ENCODE results near the gene USP3. TPM values are rescaled to one million over a fixed set of nuclear protein-coding genes. Genes with fewer than 3 reads are reported as not detected.
A peak's percentile ranks its signal among the peaks of the same experiment; 100 is the strongest.

The USP3 gene
- total and polyA plus RNA-seq, 9 of the 15 experiments (the other 6 are each of a cell fraction or from before 2014, with no cell fraction given): 17.3 to 54.3 (median 34.8) TPM

DNA sequence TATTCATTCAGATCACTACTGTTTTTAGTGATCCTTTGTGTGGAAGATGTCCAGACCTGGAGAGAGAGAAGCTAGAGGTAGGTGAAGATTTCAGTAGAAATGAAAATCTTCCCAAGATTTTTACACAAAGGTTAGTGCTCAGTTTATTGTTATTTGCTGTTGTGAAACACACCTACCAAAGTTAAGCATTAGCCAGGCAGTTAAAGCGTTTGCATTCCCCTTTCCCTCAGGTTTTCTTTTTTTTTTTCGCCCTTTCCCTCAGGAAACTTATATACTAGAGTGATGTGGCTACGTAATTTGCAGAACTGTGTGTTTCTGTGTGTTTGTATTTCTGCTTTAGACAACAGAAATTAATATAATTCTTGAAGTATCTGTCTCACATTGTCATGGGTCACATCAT is 34.5 kb downstream of the USP3 start (continued):
- TF ChIP-seq ZNF696 (CRISPR knock-in tag; conservative IDR thresholded peaks at IDR 0.05) (no peak), ZNF644 (tag; IDR thresholded peaks at IDR 0.05; ENCODE audit: low read depth) (no peak), ZNF280B (CRISPR knock-in tag; IDR thresholded peaks at IDR 0.05) (no peak), TGIF2 (CRISPR knock-in tag; IDR thresholded peaks at IDR 0.05) (no peak), SIX5 (IDR thresholded peaks at IDR 0.05; ENCODE audit: borderline replicate concordance in 1 of 2, insufficient read depth in 1 of 2, low read depth in 1 of 2, low read length in 2 of 2) (no peak), HSF4 (CRISPR knock-in tag; IDR thresholded peaks at IDR 0.05; ENCODE audit: borderline replicate concordance) (no peak), ZNF224 (CRISPR knock-in tag; IDR thresholded peaks at IDR 0.05) (no peak)

- H3K9ac ChIP-seq (ENCODE audit: insufficient read depth in 1 of 2, low read depth in 2 of 2, low read length in 2 of 2): no peak overlapping the region
- DNase-seq (ENCODE audit: extremely low read depth in 1 of 4, low spot score in 3 of 4) (peak in 1 of 4 experiments; percentile 47), ATAC-seq (peak; percentile 42; the same call in 1 of the 3 replicates), FAIRE-seq (no peak)
- peaks cover 27% of the 10 kb centered on the region for H3K36me3 ChIP-seq (ENCODE audit: control insufficient read depth, insufficient read depth, low read length)
- no TSS peak for BruUV-seq (replicated peaks)
- no peak overlapping the region for H3K27ac ChIP-seq (ENCODE audit: extremely low read depth, low read depth, low read length)
- peaks cover 50% of the 10 kb centered on the region for H3K79me2 ChIP-seq (ENCODE audit: control insufficient read depth, insufficient read depth, low read length)
- no peak overlapping the region for H2AFZ ChIP-seq (ENCODE audit: low read depth, low read length)
- POLR2A ChIA-PET: no interaction called here
- no peak overlapping the region for H3K4me2 ChIP-seq (ENCODE audit: insufficient read depth, low read length)
- intact Hi-C loops (cut with micrococcal nuclease): no loop called here
- H4K20me1 ChIP-seq (replicated peaks; ENCODE audit: control insufficient read depth, insufficient read depth, low read length): 0 out of 2 replicates have a peak, but pooled peaks cover 3% of the 10 kb centered on the region
- no peaks in the 10 kb centered on the region for H3K27me3 ChIP-seq (ENCODE audit: control insufficient read depth in 2 of 2, insufficient read depth in 2 of 2, low read length in 2 of 2)
- no peaks in the 10 kb centered on the region for H3K9me3 ChIP-seq (replicated peaks; ENCODE audit: control insufficient read depth, insufficient read depth, low read depth, low read length)
- H3K4me1 ChIP-seq (replicated peaks in 1 of 2; ENCODE audit: control insufficient read depth in 2 of 2, insufficient read depth in 2 of 2, low read length in 2 of 2): peaks cover under 1 to 10% of the 10 kb centered on the region in 2 experiments; a peak in 2 of 5 replicates
- WGBS (ENCODE audit: insufficient coverage, low coverage, missing lambda C conversion rate): 65% methylated on average over 6 of the region's 6 CpGs
- peak; percentile 71 for TF ChIP-seq NFIX (CRISPR knock-in tag; IDR thresholded peaks at IDR 0.05; ENCODE audit: low read depth)
- no peak for TF ChIP-seq ATF7 (IDR thresholded peaks at IDR 0.05)
- peak; percentile 92 for TF ChIP-seq NFIC (IDR thresholded peaks at IDR 0.05)
- in situ Hi-C loops (cut with MboI): no loop called here
- CTCF ChIA-PET (ENCODE audit: low intra/inter-chr PET ratio): no interaction called here
- no peaks in the 10 kb centered on the region for H3K9me1 ChIP-seq (ENCODE audit: control insufficient read depth, insufficient read depth, low read length)
- no peak overlapping the region for H3K4me3 ChIP-seq
Measured at GRCh38 chr15:63539521-63539920, 35.1 kb downstream of the USP3 start.

All from K562 (cell line).